Measurements from ENCODE around the gene LGALS7B.
"Not testable (repeated sequence)": the region's sequence is repeated elsewhere in the genome, so short reads cannot be mapped to it uniquely, and the experiment has no call there.

Gene LGALS7B

GRCh38 chr19:38813932-38814331 lies 24.9 kb downstream of the LGALS7B start:
- in situ Hi-C loops (cut with MboI; ENCODE audit: low pct_unique_long_range_greater_than_20kb, low sequenced_read_pairs); DNase-seq: not testable (repeated sequence)

DNA sequence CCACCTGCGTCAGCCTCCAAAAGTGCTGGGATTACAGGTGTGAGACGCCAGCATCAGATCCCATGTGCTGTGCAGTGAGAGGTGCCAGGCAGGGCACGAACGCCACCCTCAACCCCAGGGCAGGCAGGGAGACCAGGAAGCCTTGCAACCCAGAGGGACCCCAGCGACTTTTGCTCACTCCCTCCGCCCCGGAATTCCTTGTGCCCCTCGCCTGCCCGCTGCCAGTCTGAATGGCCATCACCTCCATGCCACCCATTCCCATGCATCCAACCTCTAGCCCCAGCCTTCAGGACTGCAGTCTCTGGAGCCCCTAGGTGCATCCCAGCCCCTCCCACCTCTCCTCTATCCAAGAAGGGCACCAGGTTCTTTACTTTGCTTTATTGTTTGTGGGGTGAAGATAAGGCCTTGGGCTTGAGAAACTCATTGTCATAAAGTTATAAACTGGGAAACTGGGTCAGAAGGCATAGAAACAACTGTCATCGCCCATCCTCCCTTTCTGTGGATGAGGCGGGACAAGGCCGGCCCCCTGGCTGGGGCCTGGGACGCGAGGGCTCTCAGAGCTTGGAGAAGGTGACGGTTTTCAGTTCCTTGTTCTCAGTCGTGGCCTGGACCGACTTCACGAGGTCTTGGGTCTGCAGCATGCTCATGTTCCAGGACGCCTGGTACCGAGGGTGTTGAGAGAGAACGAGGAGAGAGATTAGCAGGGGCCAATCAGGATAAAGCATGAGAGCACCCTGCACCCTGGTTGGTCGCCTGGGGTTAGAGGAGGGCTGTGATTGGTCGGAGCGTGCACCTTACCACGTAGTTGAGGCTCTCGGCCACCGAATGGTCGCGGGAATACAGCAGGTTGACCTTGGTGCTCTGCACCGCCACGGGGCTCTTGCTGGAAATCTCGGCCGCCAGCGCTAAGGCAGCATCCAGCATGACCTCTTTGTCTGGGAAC lies 26.3 kb downstream of the LGALS7B start:
- no peak for DNase-seq
- in situ Hi-C loops (cut with MboI; ENCODE audit: low pct_unique_long_range_greater_than_20kb, low sequenced_read_pairs), result no loop called here

DNA sequence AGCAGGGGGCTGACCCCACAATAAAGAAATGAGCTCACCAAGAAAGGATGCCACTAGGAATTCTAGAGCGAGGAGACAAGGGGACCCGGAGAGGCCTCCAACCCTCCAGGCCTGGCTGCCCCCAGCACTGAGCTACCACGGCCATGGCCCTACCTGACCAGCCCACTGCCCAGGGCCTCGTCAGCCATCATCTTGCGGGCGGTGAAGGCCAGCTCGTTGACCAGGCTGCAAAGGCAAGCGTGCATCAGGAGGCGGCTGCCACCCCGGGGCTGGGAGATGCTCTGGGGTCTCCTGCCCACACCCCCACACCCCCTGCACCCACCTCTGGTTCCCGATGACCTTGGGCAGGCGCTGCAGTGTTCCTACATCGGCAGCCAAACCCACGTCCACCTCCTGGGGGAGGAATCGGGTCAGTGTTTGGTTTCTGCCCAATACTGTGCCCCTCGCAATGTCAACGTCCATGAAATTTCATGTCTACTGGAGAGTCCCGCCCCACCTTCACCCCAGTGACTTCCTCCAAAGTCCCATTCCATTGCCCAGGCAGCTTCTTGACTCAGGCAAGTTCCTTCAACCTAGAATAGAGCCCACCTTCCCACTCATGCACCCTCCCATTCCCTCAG lies 27.2 kb downstream of the LGALS7B start:
- DNase-seq, result no peak
- in situ Hi-C loops (cut with MboI; ENCODE audit: low pct_unique_long_range_greater_than_20kb, low sequenced_read_pairs), result no loop called here

DNA sequence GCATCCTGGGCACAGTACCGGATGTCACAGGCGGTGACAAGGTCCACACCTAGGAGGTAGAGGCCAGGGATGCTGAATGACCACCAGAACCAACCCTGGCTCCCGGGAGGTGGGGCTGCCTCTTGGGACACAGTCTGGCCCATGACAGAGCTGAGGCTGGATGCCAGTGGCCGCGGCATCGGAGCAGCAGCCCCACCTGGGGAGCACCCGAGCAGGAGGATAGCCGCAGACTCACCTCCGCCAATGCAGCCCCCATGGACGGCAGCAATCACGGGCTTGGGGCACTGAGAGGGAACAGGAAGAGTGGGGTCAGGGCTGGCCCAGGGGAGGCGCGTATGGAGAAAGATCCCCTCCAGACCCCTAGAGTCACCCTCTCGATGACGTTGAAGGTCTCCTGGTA lies 28.1 kb downstream of the LGALS7B start:
- in situ Hi-C loops (cut with MboI; ENCODE audit: low pct_unique_long_range_greater_than_20kb, low sequenced_read_pairs), result no loop called here
- no peak for DNase-seq

DNA sequence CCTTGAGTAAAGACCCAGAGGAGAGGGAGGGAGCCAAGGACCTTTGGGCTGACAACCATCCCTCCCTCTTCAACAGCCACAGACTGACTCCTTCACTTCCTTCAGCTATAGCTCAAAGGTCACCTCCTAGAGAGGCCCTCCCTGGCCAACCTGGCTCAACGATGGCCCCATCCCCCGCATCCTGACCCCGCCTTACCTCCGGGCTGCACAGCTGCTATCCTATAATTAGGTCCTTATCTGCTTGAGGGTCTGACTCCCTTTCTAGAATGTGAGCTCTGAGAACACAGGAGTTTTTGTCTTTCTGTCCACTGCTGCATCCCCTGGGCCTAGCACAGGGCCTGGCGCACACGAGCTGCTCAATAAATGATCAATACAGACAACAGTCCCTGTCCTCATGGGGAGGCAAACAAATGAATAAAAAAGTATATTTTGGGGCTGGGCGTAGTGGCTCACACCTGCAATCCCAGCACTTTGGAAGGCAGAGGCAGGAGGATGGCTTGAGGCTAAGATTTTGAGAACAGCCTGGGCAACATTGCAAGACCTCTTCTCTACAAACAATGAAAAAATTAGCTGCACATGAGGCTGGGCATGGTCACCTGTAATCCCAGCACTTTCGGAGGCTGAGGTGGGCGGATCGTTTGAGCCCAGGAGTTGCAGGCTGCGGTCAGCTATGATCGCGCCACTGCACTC lies 30.4 kb downstream of the LGALS7B start:
- no peak for DNase-seq
- in situ Hi-C loops (cut with MboI; ENCODE audit: low pct_unique_long_range_greater_than_20kb, low sequenced_read_pairs), result no loop called here

GRCh38 chr19:38821230-38821825 lies 32.3 kb downstream of the LGALS7B start:
- in situ Hi-C loops (cut with MboI; ENCODE audit: low pct_unique_long_range_greater_than_20kb, low sequenced_read_pairs); DNase-seq: not testable (repeated sequence)

DNA sequence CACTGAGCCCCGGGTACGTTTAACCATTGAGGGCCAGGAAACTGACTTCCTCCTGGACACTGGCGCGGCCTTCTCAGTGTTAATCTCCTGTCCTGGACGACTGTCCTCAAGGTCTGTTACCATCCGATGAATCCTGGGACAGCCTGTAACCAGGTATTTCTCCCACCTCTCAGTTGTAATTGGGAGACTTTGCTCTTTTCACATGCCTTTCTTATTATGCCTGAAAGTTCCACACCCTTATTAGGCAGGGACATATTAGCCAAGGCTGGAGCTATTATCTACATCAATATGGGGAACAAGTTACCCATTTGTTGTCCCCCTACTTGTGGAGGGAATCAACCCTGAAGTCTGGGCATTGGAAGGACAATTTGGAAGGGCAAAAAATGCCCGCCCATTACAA lies 36.9 kb downstream of the LGALS7B start:
- DNase-seq; in situ Hi-C loops (cut with MboI; ENCODE audit: low pct_unique_long_range_greater_than_20kb, low sequenced_read_pairs): not testable (repeated sequence)

DNA sequence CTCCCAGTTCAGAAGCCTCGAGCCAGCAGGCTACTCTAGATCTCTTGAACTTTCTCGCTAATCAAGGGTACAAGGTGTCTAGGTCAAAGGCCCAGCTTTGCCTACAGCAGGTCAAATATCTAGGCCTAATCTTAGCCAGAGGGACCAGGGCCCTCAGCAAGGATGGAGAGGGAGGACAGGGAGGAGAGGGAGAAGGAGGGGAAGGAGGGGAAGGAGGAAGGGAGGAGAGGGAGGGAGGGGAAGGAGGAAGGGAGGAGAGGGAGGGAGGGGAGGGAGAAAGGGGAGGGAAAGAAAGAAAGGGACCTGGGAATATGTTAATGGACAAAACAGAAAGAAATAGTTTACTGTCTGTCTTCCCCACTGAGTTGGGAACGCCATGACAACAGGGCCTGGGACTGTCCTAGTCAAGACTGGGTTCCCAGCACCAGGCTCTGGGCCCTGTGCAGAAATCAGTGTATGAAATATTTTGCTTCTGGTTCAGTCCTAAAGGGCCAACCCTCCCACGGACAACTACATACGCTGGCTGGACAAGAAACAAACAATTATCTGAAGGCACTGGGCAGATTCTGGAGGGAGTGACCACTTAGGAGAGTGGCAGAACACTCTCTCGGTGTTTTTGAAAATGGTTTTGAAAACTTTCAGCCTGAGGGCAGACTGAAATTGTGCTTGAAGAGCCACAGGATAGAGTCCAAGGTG lies 38.0 kb downstream of the LGALS7B start:
- in situ Hi-C loops (cut with MboI; ENCODE audit: low pct_unique_long_range_greater_than_20kb, low sequenced_read_pairs), result no loop called here

DNA sequence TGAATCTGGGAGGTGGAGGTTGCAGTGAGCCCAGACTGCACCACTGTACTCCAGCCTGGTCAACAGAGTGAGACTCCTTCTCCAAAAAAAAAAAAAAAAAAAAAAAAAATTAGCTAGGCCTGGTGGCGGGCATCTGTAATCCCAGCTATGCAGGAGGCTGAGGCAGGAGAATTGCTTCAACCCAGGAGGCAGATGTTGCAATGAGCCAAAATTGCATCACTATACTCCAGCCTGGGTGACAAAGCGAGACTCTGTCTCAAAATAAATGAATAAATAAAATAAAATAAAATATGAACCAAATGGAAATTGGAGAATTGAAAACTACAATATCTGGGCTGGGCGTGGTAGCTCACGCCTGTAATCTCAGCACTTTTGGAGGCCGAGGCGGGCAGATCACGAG lies 40.2 kb downstream of the LGALS7B start:
- in situ Hi-C loops (cut with MboI; ENCODE audit: low pct_unique_long_range_greater_than_20kb, low sequenced_read_pairs), result not testable (repeated sequence)

More for the DNA sequence above, 38.0 kb downstream of the LGALS7B start:
- no peak for DNase-seq

DNA sequence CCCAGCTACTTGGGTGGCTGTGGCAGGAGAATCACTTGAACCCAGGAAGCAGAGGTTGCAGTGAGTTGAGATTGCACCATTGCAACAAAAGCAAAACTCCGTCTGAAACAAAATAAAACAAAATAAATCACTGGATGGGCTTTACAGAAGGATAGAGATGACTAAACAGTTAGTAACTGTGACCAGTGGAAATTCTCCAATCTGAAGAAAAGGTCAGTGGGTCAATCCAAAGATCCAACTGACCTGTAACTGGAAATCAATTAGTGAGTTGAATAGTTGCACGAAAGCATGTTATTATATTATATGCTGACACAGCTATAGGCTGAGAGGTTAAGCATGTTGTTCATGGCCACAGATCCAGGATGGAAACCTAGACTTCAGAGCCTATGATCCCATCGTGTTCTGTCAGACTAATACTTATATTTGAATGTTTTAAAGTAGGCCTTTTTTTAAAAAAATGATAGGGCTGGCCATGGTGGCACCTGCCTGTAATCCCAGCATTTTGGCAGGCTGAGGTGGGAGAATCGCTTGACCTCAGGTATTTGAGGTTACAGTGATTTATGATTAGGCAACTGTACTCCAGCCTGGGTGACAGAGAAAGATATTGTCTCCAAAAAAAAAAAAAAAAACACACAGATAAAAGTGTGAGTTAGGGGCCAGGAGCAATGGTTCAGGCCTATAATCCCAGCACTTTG lies 41.2 kb downstream of the LGALS7B start:
- in situ Hi-C loops (cut with MboI; ENCODE audit: low pct_unique_long_range_greater_than_20kb, low sequenced_read_pairs), result no loop called here
- no peak for DNase-seq

More for the DNA sequence above, 40.2 kb downstream of the LGALS7B start:
- DNase-seq, result not testable (repeated sequence)

- no peak for DNase-seq
- in situ Hi-C loops (cut with MboI; ENCODE audit: low pct_unique_long_range_greater_than_20kb, low sequenced_read_pairs), result no loop called here
Measured at GRCh38 chr19:38831142-38831605, 42.2 kb downstream of the LGALS7B start.

GRCh38 chr19:38833092-38833425 lies 44.1 kb downstream of the LGALS7B start:
- in situ Hi-C loops (cut with MboI; ENCODE audit: low pct_unique_long_range_greater_than_20kb, low sequenced_read_pairs), result no loop called here
- DNase-seq, result no peak

GRCh38 chr19:38834104-38834490 lies 45.1 kb downstream of the LGALS7B start:
- DNase-seq, result no peak
- in situ Hi-C loops (cut with MboI; ENCODE audit: low pct_unique_long_range_greater_than_20kb, low sequenced_read_pairs), result no loop called here

GRCh38 chr19:38834590-38834989 lies 45.6 kb downstream of the LGALS7B start:
- in situ Hi-C loops (cut with MboI; ENCODE audit: low pct_unique_long_range_greater_than_20kb, low sequenced_read_pairs), result no loop called here
- no peak for DNase-seq

GRCh38 chr19:38836159-38836982 lies 47.4 kb downstream of the LGALS7B start:
- in situ Hi-C loops (cut with MboI; ENCODE audit: low pct_unique_long_range_greater_than_20kb, low sequenced_read_pairs), result no loop called here
- DNase-seq, result no peak

- in situ Hi-C loops (cut with MboI; ENCODE audit: low pct_unique_long_range_greater_than_20kb, low sequenced_read_pairs), result no loop called here
- no peak for DNase-seq
Measured at GRCh38 chr19:38836983-38837626, 48.1 kb downstream of the LGALS7B start.

- in situ Hi-C loops (cut with MboI; ENCODE audit: low pct_unique_long_range_greater_than_20kb, low sequenced_read_pairs), result no loop called here
- DNase-seq, result no peak
Measured at GRCh38 chr19:38837656-38838121, 48.7 kb downstream of the LGALS7B start.

All from KBM-7 (cell line).